Daoy (cell line): ENCODE measurements around the gene CEP41. TPM values are rescaled to one million over a fixed set of nuclear protein-coding genes. Genes with fewer than 3 reads are reported as not detected.

Experiments used
- DNase-seq: peaks from one replicate; pipeline ENCODE4 v3.0.0-alpha.2; 2015; ENCODE audit warnings: low read depth
- total RNA-seq: library from RNA; depleted of rRNA; stranded (reverse); fragments of >200 nt; shearing (Covaris generic); gene quantifications from 2 replicates; pipeline ENCODE4 v1.2.3, GENCODE V29; 2014

Gene CEP41
- total RNA-seq, 1 experiment from 2014 or later: 43.9 TPM

GRCh38 chr7:130419658-130420057 lies 21.2 kb downstream of the CEP41 start:
- DNase-seq: peak; percentile 43

- DNase-seq: no peak
These were observed 22.5 kb downstream of the CEP41 start for GRCh38 chr7:130418306-130418705.

- DNase-seq: no peak
These were observed 23.6 kb downstream of the CEP41 start for GRCh38 chr7:130417213-130417612.

- no peak for DNase-seq
These were observed 25.8 kb downstream of the CEP41 start for GRCh38 chr7:130415006-130415405.

- DNase-seq: no peak
These were observed 27.6 kb downstream of the CEP41 start for GRCh38 chr7:130413201-130413600.

- no peak for DNase-seq
These were observed 29.8 kb downstream of the CEP41 start for GRCh38 chr7:130410868-130411541.

GRCh38 chr7:130409712-130410072 lies 31.1 kb downstream of the CEP41 start:
- DNase-seq: no peak

- DNase-seq: no peak
These were observed 31.6 kb downstream of the CEP41 start for GRCh38 chr7:130409067-130409711.

GRCh38 chr7:130405003-130405402 lies 35.8 kb downstream of the CEP41 start:
- no peak for DNase-seq

GRCh38 chr7:130401578-130401977 lies 39.2 kb downstream of the CEP41 start:
- DNase-seq: no peak

- DNase-seq: no peak
These were observed 39.7 kb downstream of the CEP41 start for GRCh38 chr7:130401101-130401500.

GRCh38 chr7:130400120-130400572 lies 40.7 kb downstream of the CEP41 start:
- DNase-seq: no peak

GRCh38 chr7:130398526-130399090 lies 42.2 kb downstream of the CEP41 start:
- no peak for DNase-seq

- no peak for DNase-seq
These were observed 43.1 kb downstream of the CEP41 start for GRCh38 chr7:130397758-130398073.

- DNase-seq: no peak
These were observed 43.6 kb downstream of the CEP41 start for GRCh38 chr7:130397051-130397757.

GRCh38 chr7:130396109-130396508 lies 44.7 kb downstream of the CEP41 start:
- DNase-seq: no peak

GRCh38 chr7:130395421-130395820 lies 45.4 kb downstream of the CEP41 start:
- no peak for DNase-seq

- no peak for DNase-seq
These were observed 46.2 kb downstream of the CEP41 start for GRCh38 chr7:130394421-130395195.

- DNase-seq: no peak
These were observed 46.9 kb downstream of the CEP41 start for GRCh38 chr7:130393841-130394411.

- no peak for DNase-seq
These were observed 47.7 kb downstream of the CEP41 start for GRCh38 chr7:130393101-130393561.

- no peak for DNase-seq
These were observed 50.3 kb downstream of the CEP41 start for GRCh38 chr7:130390486-130390885.

- DNase-seq: no peak
These were observed 52.1 kb downstream of the CEP41 start for GRCh38 chr7:130388671-130389070.
